ENCODE measurements around the gene ASPSCR1. TPM values are rescaled to one million over a fixed set of nuclear protein-coding genes. Genes with fewer than 3 reads are reported as not detected.

Gene ASPSCR1
- total RNA-seq, 4 donors from 2014 or later: 24.0 to 44.7 (median 32.0) TPM

- Histone ChIP-seq H3K27ac (no peak overlapping the region), H3K4me1 (peaks cover 18 to 22% of the 10 kb centered on the region in 2 donors), H3K27me3 (no peaks in the 10 kb centered on the region), H3K4me3 (no peak overlapping the region), H3K36me3 (peaks cover 0 to 35% of the 10 kb centered on the region in 2 donors), H3K9me3 (no peaks in the 10 kb centered on the region)
- no peak for TF ChIP-seq POLR2A (IDR thresholded peaks at IDR 0.05)
- TF ChIP-seq CTCF (IDR thresholded peaks at IDR 0.05 in 4 of 5, conservative IDR thresholded peaks at IDR 0.05 in 1 of 5): no peak
- intact Hi-C loops (cut with DNase I; ENCODE audit: low total_unique reads): no loop called here
- in situ Hi-C loops (cut with MboI; ENCODE audit: low sequenced_read_pairs in 4 of 4): loop anchor here in 1 of 4 donors (25.0 kb wide), 1 partner anchor 89 kb away; no protein-coding TSS in a partner anchor
- ATAC-seq: no peak
- no peak for DNase-seq
Measured at GRCh38 chr17:82047914-82048570, 70.6 kb downstream of the ASPSCR1 start.

GRCh38 chr17:82048571-82048971, 71.1 kb downstream of the ASPSCR1 start:
- Histone ChIP-seq H3K27ac (no peak overlapping the region), H3K27me3 (no peaks in the 10 kb centered on the region), H3K4me1 (peaks cover 22 to 27% of the 10 kb centered on the region in 2 donors), H3K4me3 (no peak overlapping the region), H3K9me3 (no peaks in the 10 kb centered on the region), H3K36me3 (peaks cover 0 to 39% of the 10 kb centered on the region in 2 donors)
- no peak for TF ChIP-seq POLR2A (IDR thresholded peaks at IDR 0.05)
- TF ChIP-seq CTCF (IDR thresholded peaks at IDR 0.05 in 4 of 5, conservative IDR thresholded peaks at IDR 0.05 in 1 of 5): no peak
- intact Hi-C loops (cut with DNase I; ENCODE audit: low total_unique reads): no loop called here
- ATAC-seq (no peak), DNase-seq (no peak)
- in situ Hi-C loops (cut with MboI; ENCODE audit: low sequenced_read_pairs in 4 of 4): loop anchor here in 1 of 4 donors (25.0 kb wide), 1 partner anchor 89 kb away; no protein-coding TSS in a partner anchor

GRCh38 chr17:82049106-82049505, 71.7 kb downstream of the ASPSCR1 start:
- in situ Hi-C loops (cut with MboI; ENCODE audit: low sequenced_read_pairs in 4 of 4): loop anchor here in 1 of 4 donors (25.0 kb wide), 1 partner anchor 88 kb away; no protein-coding TSS in a partner anchor
- Histone ChIP-seq H3K27me3 (no peaks in the 10 kb centered on the region), H3K4me3 (no peak overlapping the region), H3K36me3 (peaks cover 0 to 44% of the 10 kb centered on the region in 2 donors), H3K9me3 (no peaks in the 10 kb centered on the region), H3K27ac (no peak overlapping the region), H3K4me1 (peaks cover 22 to 29% of the 10 kb centered on the region in 2 donors)
- no peak for ATAC-seq
- DNase-seq: no peak
- intact Hi-C loops (cut with DNase I; ENCODE audit: low total_unique reads): no loop called here
- TF ChIP-seq POLR2A (IDR thresholded peaks at IDR 0.05) (no peak), CTCF (IDR thresholded peaks at IDR 0.05 in 4 of 5, conservative IDR thresholded peaks at IDR 0.05 in 1 of 5) (no peak)

GRCh38 chr17:82049521-82049971, 72.1 kb downstream of the ASPSCR1 start:
- Histone ChIP-seq H3K27me3 (no peaks in the 10 kb centered on the region), H3K27ac (no peak overlapping the region), H3K4me3 (no peak overlapping the region), H3K9me3 (no peaks in the 10 kb centered on the region), H3K4me1 (peaks cover 22 to 29% of the 10 kb centered on the region in 2 donors), H3K36me3 (peaks cover 0 to 49% of the 10 kb centered on the region in 2 donors)
- TF ChIP-seq CTCF (IDR thresholded peaks at IDR 0.05 in 4 of 5, conservative IDR thresholded peaks at IDR 0.05 in 1 of 5): no peak
- no peak for TF ChIP-seq POLR2A (IDR thresholded peaks at IDR 0.05)
- in situ Hi-C loops (cut with MboI; ENCODE audit: low sequenced_read_pairs in 4 of 4) (loop anchor here in 1 of 4 donors (25.0 kb wide), 1 partner anchor 88 kb away; no protein-coding TSS in a partner anchor), intact Hi-C loops (cut with DNase I; ENCODE audit: low total_unique reads) (no loop called here)
- ATAC-seq: no peak
- no peak for DNase-seq
